ENCODE data around the gene TOGARAM2. TPM values are rescaled to one million over a fixed set of nuclear protein-coding genes. Genes with fewer than 3 reads are reported as not detected.

TOGARAM2 gene
- total and polyA plus RNA-seq, 8 donors: 1.5 to 7.3 (median 4.1) TPM

- no peak for ATAC-seq
- H3K9me3 ChIP-seq: no peaks in the 10 kb centered on the region
- DNase-seq: no peak
- no peak for TF ChIP-seq CTCF (IDR thresholded peaks at IDR 0.05)
- no peak overlapping the region for H3K4me3 ChIP-seq
- no peaks in the 10 kb centered on the region for H3K36me3 ChIP-seq
- H3K27me3 ChIP-seq: no peaks in the 10 kb centered on the region
- intact Hi-C loops (cut with DNase I): no loop called here
- no peak overlapping the region for H3K27ac ChIP-seq
- no peaks in the 10 kb centered on the region for H3K4me1 ChIP-seq
Measured at GRCh38 chr2:29052807-29053206, 71.7 kb downstream of the TOGARAM2 start.

- TF ChIP-seq CTCF (IDR thresholded peaks at IDR 0.05): no peak
- no peak for ATAC-seq
- Histone ChIP-seq H3K9me3 (no peaks in the 10 kb centered on the region), H3K36me3 (no peaks in the 10 kb centered on the region), H3K27me3 (no peaks in the 10 kb centered on the region), H3K4me1 (no peaks in the 10 kb centered on the region), H3K27ac (no peak overlapping the region), H3K4me3 (no peak overlapping the region)
- intact Hi-C loops (cut with DNase I): no loop called here
- no peak for DNase-seq
Measured at GRCh38 chr2:29053223-29053622, 72.1 kb downstream of the TOGARAM2 start.

- no peak for TF ChIP-seq CTCF (IDR thresholded peaks at IDR 0.05)
- no peak for DNase-seq
- peak; percentile 29 for ATAC-seq
- H3K9me3 ChIP-seq: no peaks in the 10 kb centered on the region
- intact Hi-C loops (cut with DNase I): no loop called here
- H3K36me3 ChIP-seq: no peaks in the 10 kb centered on the region
- no peaks in the 10 kb centered on the region for H3K4me1 ChIP-seq
- H3K4me3 ChIP-seq: no peak overlapping the region
- H3K27ac ChIP-seq: no peak overlapping the region
- H3K27me3 ChIP-seq: no peaks in the 10 kb centered on the region
Measured at GRCh38 chr2:29053670-29054400, 72.7 kb downstream of the TOGARAM2 start.

GRCh38 chr2:29054430-29054829, 73.3 kb downstream of the TOGARAM2 start:
- H3K9me3 ChIP-seq: no peaks in the 10 kb centered on the region
- intact Hi-C loops (cut with DNase I): no loop called here
- no peaks in the 10 kb centered on the region for H3K4me1 ChIP-seq
- H3K4me3 ChIP-seq: no peak overlapping the region
- DNase-seq: no peak
- no peak overlapping the region for H3K27ac ChIP-seq
- no peak for TF ChIP-seq CTCF (IDR thresholded peaks at IDR 0.05)
- no peaks in the 10 kb centered on the region for H3K36me3 ChIP-seq
- H3K27me3 ChIP-seq: no peaks in the 10 kb centered on the region
- ATAC-seq: no peak

GRCh38 chr2:29055601-29056000, 74.5 kb downstream of the TOGARAM2 start:
- no peaks in the 10 kb centered on the region for H3K27me3 ChIP-seq
- intact Hi-C loops (cut with DNase I): no loop called here
- ATAC-seq (no peak), DNase-seq (no peak)
- no peak overlapping the region for H3K4me3 ChIP-seq
- H3K36me3 ChIP-seq: no peaks in the 10 kb centered on the region
- no peaks in the 10 kb centered on the region for H3K9me3 ChIP-seq
- no peak for TF ChIP-seq CTCF (IDR thresholded peaks at IDR 0.05)
- no peak overlapping the region for H3K27ac ChIP-seq
- no peaks in the 10 kb centered on the region for H3K4me1 ChIP-seq

Measured in left lung (tissue), 10 donors.